Muscle of back (tissue), 11 donors: ENCODE results near the gene ST8SIA5. TPM values are rescaled to one million over a fixed set of nuclear protein-coding genes. Genes with fewer than 3 reads are reported as not detected.

Source experiments
- DNase-seq, 3 donors: peaks; one replicate each; pipeline versions ENCODE4 v3.0.0 to v3.0.0-alpha.2; 2013
- polyA plus RNA-seq, 10 donors: library from polyadenylated mRNA; unstranded; fragments of 120-200 nt; gene quantifications; one replicate each; pipeline ENCODE4 v1.2.1, GENCODE V29; 2013; ENCODE audit not compliant: insufficient read length in 10 of 10

The ST8SIA5 gene
- polyA plus RNA-seq, 10 donors, result 3.4 to 7.6 (median 6.4) TPM

- no peak for DNase-seq
Observed at GRCh38 chr18:46630160-46630559, 126.7 kb downstream of the ST8SIA5 start.

DNA sequence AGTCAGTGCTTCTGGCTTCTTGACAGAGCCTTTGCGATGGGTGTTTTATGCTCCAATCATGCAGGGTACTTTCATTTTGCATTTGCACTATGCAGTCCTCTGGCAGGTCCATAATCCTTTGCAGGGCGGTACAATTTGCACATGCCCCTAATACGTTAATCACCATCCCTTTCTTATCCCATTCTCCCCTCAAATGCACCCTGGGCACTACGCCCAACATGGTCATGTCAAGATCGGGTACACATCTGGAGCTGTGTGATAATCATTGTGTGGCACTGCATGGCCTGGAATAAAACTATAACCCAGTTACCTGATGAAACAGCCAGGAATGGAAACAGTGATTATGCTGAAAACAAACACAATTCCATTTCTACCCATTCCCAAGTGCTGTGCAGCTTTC lies 127.5 kb downstream of the ST8SIA5 start:
- no peak for DNase-seq

DNA sequence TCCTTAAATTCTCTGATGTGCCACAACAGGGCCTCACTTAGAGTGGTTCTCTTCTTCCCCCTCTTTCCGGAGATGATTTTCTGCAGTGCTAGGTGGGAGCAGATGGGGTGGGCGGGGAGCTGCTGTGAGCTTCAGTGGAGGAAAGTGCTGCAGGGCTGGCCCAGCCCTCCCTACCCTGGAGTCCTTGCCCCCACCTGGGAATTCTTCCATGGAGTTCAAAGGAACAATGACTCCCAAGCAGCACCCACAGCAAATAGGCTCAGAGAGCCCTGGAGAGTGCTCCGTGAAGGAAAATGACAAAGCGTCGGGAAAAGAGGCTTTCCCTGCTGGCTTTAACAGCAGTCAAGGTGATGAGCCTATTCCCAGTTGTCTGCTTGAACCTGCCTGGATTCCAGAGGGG lies 128.6 kb downstream of the ST8SIA5 start:
- DNase-seq, result no peak

DNA sequence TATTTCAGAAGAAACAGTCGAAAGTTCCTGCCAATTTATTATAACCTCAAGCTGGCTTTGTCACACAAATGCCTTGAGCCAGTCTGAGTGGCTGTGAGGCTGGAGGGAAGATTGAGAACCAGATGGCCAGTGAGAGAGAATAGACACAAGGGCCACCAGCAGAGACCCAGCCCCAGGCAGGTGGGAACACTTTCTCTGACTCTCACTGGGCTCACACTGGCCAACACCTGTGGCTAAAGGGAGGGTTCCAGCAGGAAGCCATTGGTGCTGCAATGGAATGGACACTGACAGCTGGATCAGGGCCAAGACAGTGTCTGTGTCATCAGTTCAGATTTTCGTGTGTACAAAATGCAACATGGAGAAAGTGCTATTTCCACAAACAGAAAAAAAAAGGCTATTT lies 129.7 kb downstream of the ST8SIA5 start:
- DNase-seq, result no peak

GRCh38 chr18:46625069-46625468 lies 131.8 kb downstream of the ST8SIA5 start:
- no peak for DNase-seq

GRCh38 chr18:46624127-46624526 lies 132.7 kb downstream of the ST8SIA5 start:
- DNase-seq, result no peak

- no peak for DNase-seq
Observed at GRCh38 chr18:46623541-46623940, 133.3 kb downstream of the ST8SIA5 start.

GRCh38 chr18:46622999-46623398 lies 133.9 kb downstream of the ST8SIA5 start:
- DNase-seq, result peak; percentile 6 to 30 (median 10)

DNA sequence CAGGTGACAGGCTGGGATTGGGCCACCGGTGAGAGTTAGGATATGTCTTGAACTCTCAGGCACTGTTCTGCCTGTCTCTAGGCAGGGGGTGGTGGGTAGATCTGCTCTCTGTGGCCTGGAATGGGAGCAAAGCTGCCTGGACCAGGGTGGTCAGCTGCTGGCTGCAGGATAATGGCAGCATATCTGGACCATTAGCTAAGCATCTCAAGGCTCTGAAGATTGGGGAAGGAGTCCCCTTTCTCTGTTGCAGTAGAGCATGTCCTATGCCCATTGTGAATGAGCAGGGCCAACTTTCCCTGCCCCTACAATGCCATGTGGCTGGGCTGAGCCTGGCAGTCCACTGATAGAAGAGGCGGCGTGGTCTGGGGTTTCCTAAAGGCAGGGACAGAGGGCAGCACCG lies 134.4 kb downstream of the ST8SIA5 start:
- DNase-seq, result no peak

DNA sequence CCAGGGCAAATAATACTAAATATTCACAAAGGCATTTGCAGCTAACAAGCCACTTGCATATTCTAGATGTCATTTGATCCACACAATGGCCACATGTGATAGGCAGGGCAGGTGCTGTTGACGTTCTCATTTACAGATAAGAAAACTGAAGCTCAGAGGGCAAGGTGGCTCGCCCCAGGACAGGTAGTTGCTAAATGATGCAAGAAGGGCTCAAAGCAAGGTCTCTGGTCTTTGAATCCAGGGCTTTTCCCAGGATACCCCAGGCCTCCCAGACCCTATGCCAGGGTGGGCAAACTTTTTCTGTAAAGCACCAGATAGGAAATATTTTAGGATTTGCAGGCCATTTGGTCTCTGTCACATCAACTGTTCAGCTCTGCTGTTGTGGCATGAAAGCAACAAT lies 135.0 kb downstream of the ST8SIA5 start:
- DNase-seq, result no peak

- no peak for DNase-seq
Observed at GRCh38 chr18:46621111-46621766, 135.6 kb downstream of the ST8SIA5 start.

DNA sequence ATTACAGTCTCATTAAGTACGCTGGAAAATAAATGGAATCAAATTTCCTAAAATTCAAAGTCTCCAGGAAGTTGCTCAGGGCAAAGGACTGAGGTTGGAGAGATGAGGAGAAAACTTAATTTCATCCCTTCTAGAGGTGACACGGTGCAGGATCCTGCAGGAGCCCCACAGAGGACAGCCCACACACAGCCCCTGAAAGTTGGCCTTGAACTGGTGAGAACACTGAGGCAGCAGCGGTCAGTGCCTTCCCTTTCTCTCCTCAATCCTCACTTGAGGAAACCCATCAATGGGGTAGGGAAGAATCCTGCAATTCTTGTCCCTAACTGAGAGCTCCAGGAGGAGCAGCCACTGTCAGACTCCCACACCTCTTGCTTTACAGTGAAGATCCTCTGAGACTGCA lies 137.3 kb downstream of the ST8SIA5 start:
- no peak for DNase-seq

Other genes with a start within 250 kb of the ST8SIA5 start
- gene LOXHD1, start 99.8 kb downstream of the ST8SIA5 start, polyA plus RNA-seq, result 1 to 10 TPM; 1.1 to 3.6 (median 2.3) TPM
- gene PIAS2, start 160.5 kb upstream of the ST8SIA5 start, polyA plus RNA-seq, result 10 to 100 TPM; 18.3 to 31.7 (median 24.4) TPM
- 10 to 100 TPM in 2 of 10 donors, 1 to 10 TPM in 8; 3.6 to 11.0 (median 5.9) TPM for gene KATNAL2, start 160.5 kb upstream of the ST8SIA5 start, polyA plus RNA-seq